Measurements from ENCODE around the gene STH.

DNA sequence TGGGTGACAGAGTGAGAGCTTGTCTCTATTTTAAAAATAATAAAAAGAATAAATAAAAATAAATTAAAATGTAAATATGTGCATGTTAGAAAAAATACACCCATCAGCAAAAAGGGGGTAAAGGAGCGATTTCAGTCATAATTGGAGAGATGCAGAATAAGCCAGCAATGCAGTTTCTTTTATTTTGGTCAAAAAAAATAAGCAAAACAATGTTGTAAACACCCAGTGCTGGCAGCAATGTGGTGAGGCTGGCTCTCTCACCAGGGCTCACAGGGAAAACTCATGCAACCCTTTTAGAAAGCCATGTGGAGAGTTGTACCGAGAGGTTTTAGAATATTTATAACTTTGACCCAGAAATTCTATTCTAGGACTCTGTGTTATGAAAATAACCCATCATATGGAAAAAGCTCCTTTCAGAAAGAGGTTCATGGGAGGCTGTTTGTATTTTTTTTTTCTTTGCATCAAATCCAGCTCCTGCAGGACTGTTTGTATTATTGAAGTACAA is 8.5 kb downstream of the STH start:
- TF ChIP-seq, protein P1, sequence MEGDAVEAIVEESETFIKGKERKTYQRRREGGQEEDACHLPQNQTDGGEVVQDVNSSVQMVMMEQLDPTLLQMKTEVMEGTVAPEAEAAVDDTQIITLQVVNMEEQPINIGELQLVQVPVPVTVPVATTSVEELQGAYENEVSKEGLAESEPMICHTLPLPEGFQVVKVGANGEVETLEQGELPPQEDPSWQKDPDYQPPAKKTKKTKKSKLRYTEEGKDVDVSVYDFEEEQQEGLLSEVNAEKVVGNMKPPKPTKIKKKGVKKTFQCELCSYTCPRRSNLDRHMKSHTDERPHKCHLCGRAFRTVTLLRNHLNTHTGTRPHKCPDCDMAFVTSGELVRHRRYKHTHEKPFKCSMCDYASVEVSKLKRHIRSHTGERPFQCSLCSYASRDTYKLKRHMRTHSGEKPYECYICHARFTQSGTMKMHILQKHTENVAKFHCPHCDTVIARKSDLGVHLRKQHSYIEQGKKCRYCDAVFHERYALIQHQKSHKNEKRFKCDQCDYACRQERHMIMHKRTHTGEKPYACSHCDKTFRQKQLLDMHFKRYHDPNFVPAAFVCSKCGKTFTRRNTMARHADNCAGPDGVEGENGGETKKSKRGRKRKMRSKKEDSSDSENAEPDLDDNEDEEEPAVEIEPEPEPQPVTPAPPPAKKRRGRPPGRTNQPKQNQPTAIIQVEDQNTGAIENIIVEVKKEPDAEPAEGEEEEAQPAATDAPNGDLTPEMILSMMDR (IDR thresholded peaks at IDR 0.05): no peak
- no peak for TF ChIP-seq POLR2A (IDR thresholded peaks at IDR 0.05)

All from testis (tissue), 2 donors.